ENCODE data around the gene COG8. TPM values are rescaled to one million over a fixed set of nuclear protein-coding genes. Genes with fewer than 3 reads are reported as not detected.

Gene COG8
- total and polyA plus RNA-seq, 9 donors, result 19.2 to 27.1 (median 22.4) TPM

DNA sequence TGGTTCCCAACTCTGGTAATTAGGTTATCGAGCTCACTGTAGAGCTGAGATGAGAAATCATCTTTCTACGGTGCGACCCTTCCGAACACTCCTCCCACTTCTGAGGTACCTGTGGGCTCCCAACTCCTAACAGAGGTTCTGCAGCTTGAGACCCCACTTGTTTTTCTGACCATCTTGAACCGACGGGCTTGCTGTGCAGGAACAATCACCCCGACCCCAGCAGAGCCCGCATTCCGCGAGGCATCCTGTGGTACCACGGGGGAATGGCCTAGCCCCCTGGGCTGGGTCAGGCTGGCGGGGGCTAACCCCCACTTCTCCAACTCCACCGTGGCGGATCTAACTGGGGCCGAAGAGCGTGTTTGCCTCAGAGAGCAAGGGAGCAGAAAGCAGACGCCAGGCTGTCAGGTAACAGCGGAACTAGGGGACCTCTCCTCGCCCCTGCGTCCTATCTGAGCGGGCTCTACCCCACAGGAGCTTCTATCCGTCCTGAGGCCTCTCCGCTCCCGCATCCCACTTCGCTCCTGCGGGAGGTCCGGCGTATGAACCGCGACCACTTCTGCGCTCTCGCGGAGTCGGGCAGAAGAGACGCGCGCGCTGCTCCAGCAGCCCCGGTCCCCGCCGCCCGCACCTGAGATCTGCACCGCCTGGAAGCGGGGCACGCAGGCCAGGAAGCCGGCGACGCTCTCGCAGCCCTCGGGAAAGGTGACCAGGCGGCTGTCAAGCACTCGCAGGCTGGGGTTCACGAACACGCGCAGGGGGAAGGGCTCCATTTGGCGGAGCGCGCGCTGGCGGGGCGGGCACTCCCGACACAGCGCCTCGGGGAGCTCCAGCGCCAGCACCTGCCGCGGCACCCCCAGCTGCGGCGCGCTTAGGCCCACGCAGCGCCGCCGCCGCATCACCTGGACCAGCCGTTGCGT is 9.7 kb downstream of the COG8 start:
- WGBS (ENCODE audit: insufficient coverage), result 5% methylated on average over 76 of the region's 77 CpGs
- peaks cover 54% of the 10 kb centered on the region for H3K36me3 ChIP-seq (ENCODE audit: control insufficient read depth, insufficient read depth, low read length)
- no peak for DNase-seq
- peaks cover 25% of the 10 kb centered on the region for H3K4me1 ChIP-seq (ENCODE audit: control insufficient read depth, insufficient read depth, low read length)
- H3K27me3 ChIP-seq (ENCODE audit: control insufficient read depth, insufficient read depth, low read length), result no peaks in the 10 kb centered on the region
- H3K27ac ChIP-seq (ENCODE audit: low read length), result no peak overlapping the region
- H3K9me3 ChIP-seq (replicated peaks; ENCODE audit: control insufficient read depth, low read depth, low read length), result no peaks in the 10 kb centered on the region
- H3K4me3 ChIP-seq (ENCODE audit: low read length), result peak overlapping the region; percentile 69

DNA sequence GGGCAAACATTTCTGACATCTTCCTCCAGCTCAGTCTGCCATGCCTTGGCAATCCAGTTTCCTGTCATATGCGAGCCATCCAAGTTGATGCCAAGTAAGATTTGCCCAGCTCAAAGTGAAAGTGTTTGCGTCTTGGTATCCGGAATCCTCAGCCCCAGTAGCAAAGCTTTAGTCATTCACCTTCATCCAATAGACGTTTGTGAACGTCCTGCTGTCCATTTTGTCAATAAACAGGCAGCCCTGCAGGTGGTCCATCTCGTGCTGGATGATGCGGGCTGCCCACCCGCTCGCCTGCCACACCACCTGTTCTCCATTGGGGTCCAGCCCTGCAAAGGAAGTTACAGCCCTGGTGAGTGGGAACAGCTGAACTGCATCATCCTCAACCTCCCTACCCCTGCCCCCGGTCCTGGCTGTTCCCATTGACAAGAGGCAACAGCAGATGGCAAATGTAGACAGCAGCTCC is 10.5 kb downstream of the COG8 start:
- Histone ChIP-seq H3K4me3 (ENCODE audit: low read length) (no peak overlapping the region), H3K27ac (ENCODE audit: low read length) (no peak overlapping the region), H3K4me1 (ENCODE audit: control insufficient read depth, insufficient read depth, low read length) (peaks cover 27% of the 10 kb centered on the region), H3K36me3 (ENCODE audit: control insufficient read depth, insufficient read depth, low read length) (peaks cover 54% of the 10 kb centered on the region), H3K9me3 (replicated peaks; ENCODE audit: control insufficient read depth, low read depth, low read length) (no peaks in the 10 kb centered on the region), H3K27me3 (ENCODE audit: control insufficient read depth, insufficient read depth, low read length) (no peaks in the 10 kb centered on the region)
- WGBS (ENCODE audit: insufficient coverage), result 61% methylated on average over 10 of the region's 10 CpGs
- peak; percentile 27 for DNase-seq

DNA sequence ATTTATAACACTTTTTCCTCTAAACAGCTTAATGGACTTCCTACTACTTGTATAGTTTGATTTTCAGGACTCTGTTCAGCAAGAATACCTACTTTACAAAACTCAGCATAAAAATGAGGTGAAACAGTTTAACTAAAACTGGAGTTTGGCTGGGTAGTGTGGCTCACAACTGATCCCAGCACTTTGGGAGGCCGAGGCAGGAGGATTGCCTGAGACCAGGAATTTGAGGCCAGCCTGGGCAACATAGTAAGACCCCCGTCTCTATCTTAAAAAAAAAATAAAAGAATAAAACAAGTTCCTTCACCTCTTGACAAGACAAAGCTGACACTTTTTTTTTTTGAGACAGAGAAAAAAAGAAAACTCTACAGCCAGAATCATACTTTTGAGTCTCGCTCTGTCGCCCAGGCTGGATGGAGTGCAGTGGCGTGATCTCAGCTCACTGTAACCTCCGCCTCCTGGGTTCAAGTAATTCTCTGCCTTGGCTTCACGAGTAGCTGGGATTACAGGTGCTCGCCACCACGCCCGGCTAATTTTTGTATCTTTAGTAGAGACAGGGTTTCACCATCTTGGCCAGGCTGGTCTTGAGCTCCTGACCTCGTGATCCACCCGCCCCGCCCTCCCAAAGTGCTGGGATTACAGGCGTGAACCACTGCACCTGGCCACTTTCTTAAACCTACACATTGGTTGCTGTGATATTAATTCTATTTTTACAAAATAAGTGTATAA is 11.6 kb downstream of the COG8 start:
- peaks cover 27% of the 10 kb centered on the region for H3K4me1 ChIP-seq (ENCODE audit: control insufficient read depth, insufficient read depth, low read length)
- no peak overlapping the region for H3K4me3 ChIP-seq (ENCODE audit: low read length)
- peaks cover 52% of the 10 kb centered on the region for H3K36me3 ChIP-seq (ENCODE audit: control insufficient read depth, insufficient read depth, low read length)

DNA sequence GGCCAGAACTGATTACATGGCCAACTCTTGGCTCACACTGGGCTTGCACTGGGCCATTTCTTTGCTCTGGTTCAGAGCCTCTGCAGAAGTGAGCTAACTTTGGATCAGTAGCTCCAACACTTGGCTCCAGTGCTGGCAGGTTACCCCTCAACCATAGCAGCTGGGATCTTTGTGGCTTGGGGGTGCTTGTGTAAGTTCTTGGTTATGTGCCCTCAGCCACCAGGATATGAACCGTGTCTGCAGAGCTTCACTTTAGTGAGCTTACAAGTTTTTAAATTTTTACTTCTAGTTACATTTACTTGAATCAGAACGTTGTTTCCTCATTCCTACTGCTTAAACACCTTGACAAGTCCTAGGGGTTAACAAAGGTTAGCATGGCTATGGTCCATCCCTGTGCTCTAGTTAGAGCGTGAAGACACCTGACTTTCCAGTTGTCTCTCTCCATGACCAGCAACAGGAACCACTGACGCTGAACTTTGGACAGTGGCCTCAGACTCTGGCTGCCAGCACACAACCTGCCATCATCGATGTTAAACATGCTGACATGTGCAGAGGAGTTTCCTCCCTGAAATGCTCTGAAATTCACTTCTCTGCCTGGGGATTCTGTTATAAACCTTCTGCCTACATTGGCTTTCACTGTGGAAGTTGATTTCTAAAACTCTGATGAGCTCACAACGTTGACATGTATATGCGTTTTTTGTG is 13.0 kb downstream of the COG8 start:
- DNase-seq, result no peak
- Histone ChIP-seq H3K4me3 (ENCODE audit: low read length) (no peak overlapping the region), H3K4me1 (ENCODE audit: control insufficient read depth, insufficient read depth, low read length) (peaks cover 27% of the 10 kb centered on the region), H3K27ac (ENCODE audit: low read length) (no peak overlapping the region), H3K27me3 (ENCODE audit: control insufficient read depth, insufficient read depth, low read length) (no peaks in the 10 kb centered on the region), H3K9me3 (replicated peaks; ENCODE audit: control insufficient read depth, low read depth, low read length) (no peaks in the 10 kb centered on the region), H3K36me3 (ENCODE audit: control insufficient read depth, insufficient read depth, low read length) (peaks cover 54% of the 10 kb centered on the region)
- 64% methylated on average over 4 of the region's 7 CpGs for WGBS (ENCODE audit: insufficient coverage)

More for the DNA sequence above, 11.6 kb downstream of the COG8 start:
- no peak overlapping the region for H3K27ac ChIP-seq (ENCODE audit: low read length)
- H3K27me3 ChIP-seq (ENCODE audit: control insufficient read depth, insufficient read depth, low read length), result no peaks in the 10 kb centered on the region
- H3K9me3 ChIP-seq (replicated peaks; ENCODE audit: control insufficient read depth, low read depth, low read length), result no peaks in the 10 kb centered on the region
- no peak for DNase-seq
- WGBS (ENCODE audit: insufficient coverage), result 87% methylated on average over 3 of the region's 14 CpGs

DNA sequence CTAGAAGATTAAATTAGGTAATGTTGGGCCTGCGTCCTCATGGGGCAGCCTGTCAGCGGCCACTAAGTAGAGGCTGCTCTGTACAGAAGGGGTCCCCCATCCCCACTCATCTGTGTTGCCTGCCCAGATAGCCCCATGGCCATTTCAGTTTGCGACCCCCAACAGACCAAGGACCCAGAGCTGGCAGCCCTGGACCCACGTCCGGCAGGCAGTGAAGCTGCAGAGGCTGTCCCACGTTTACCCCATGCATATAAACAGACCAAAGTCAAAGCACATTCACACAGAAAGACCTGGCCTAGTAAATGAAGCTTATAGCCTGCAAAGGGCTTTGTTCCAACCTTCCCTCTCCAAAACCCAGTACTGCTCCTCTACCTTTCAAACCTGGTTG is 13.6 kb downstream of the COG8 start:
- WGBS (ENCODE audit: insufficient coverage), result 87% methylated on average over 5 of the region's 6 CpGs
- peaks cover 23% of the 10 kb centered on the region for H3K4me1 ChIP-seq (ENCODE audit: control insufficient read depth, insufficient read depth, low read length)

DNA sequence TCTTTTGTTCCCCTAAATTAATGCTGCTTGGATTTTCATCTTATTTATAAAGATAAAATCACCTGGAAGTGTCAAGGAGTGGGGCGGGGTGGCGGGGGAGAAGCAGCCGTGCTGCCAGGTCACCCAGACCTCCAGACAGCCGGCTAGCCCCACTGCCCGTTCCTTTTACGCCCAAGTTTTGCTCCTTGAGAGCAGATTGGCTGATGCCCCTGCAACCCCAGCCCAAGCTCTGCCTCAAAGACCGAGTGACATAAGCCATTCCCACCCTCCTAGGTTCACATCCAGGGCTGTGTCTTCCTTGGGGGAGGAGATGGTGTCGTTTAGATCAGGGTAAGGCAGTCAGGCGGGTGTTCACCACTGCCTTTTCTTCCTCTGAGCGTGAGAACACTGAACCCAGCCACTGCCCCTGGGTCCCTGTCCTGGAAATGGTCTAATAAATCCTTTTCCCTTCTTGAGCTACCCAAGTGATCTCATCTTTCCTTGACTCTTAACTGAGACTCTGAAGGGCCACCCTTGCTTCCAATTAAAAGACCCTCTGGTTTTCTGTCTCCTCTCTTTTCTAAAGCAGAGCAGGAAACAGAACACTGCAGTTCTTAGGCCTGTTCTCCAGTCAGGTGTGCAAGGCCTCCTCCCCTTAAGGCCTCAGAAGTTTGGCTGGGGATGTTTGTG is 14.6 kb downstream of the COG8 start:
- Histone ChIP-seq H3K27ac (ENCODE audit: low read length) (no peak overlapping the region), H3K4me1 (ENCODE audit: control insufficient read depth, insufficient read depth, low read length) (peaks cover 21% of the 10 kb centered on the region), H3K4me3 (ENCODE audit: low read length) (no peak overlapping the region), H3K9me3 (replicated peaks; ENCODE audit: control insufficient read depth, low read depth, low read length) (no peaks in the 10 kb centered on the region), H3K36me3 (ENCODE audit: control insufficient read depth, insufficient read depth, low read length) (peaks cover 70% of the 10 kb centered on the region), H3K27me3 (ENCODE audit: control insufficient read depth, insufficient read depth, low read length) (no peaks in the 10 kb centered on the region)
- WGBS (ENCODE audit: insufficient coverage), result 80% methylated on average over 6 of the region's 10 CpGs
- DNase-seq, result no peak

More for the DNA sequence above, 13.6 kb downstream of the COG8 start:
- H3K27ac ChIP-seq (ENCODE audit: low read length), result no peak overlapping the region
- no peaks in the 10 kb centered on the region for H3K9me3 ChIP-seq (replicated peaks; ENCODE audit: control insufficient read depth, low read depth, low read length)
- H3K36me3 ChIP-seq (ENCODE audit: control insufficient read depth, insufficient read depth, low read length), result peaks cover 59% of the 10 kb centered on the region
- H3K4me3 ChIP-seq (ENCODE audit: low read length), result no peak overlapping the region
- no peak for DNase-seq
- H3K27me3 ChIP-seq (ENCODE audit: control insufficient read depth, insufficient read depth, low read length), result no peaks in the 10 kb centered on the region

DNA sequence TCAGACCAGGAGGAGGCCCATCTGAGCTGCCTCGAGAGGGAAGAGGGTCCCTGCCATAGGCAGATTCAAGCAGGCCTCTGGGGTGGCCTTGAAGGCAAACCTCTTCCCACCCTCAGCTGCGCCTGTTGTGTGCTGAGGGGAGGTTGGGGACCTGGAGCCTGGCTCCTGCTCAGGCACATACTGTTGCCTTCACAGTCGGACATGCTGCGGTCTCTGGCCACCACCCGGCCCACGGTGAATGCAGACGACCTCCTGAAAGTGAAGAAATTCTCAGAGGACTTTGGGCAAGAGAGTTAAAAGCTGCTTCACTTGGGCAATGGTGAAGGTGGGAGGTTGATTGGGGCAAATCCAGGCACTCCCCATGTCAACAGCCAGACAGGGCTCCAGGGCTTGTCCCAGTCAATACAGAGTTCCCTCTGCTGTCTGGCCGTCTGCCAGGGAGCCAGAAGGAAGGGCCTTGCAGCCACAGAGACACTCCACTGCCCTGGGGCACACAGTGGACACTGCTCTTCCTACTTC is 15.3 kb downstream of the COG8 start:
- no peak overlapping the region for H3K4me3 ChIP-seq (ENCODE audit: low read length)
- H3K9me3 ChIP-seq (replicated peaks; ENCODE audit: control insufficient read depth, low read depth, low read length), result no peaks in the 10 kb centered on the region
- DNase-seq, result peak; percentile 56
- 71% methylated on average over 5 of the region's 8 CpGs for WGBS (ENCODE audit: insufficient coverage)
- H3K27ac ChIP-seq (ENCODE audit: low read length), result no peak overlapping the region
- no peaks in the 10 kb centered on the region for H3K27me3 ChIP-seq (ENCODE audit: control insufficient read depth, insufficient read depth, low read length)
- peaks cover 14% of the 10 kb centered on the region for H3K4me1 ChIP-seq (ENCODE audit: control insufficient read depth, insufficient read depth, low read length)
- peaks cover 76% of the 10 kb centered on the region for H3K36me3 ChIP-seq (ENCODE audit: control insufficient read depth, insufficient read depth, low read length)

DNA sequence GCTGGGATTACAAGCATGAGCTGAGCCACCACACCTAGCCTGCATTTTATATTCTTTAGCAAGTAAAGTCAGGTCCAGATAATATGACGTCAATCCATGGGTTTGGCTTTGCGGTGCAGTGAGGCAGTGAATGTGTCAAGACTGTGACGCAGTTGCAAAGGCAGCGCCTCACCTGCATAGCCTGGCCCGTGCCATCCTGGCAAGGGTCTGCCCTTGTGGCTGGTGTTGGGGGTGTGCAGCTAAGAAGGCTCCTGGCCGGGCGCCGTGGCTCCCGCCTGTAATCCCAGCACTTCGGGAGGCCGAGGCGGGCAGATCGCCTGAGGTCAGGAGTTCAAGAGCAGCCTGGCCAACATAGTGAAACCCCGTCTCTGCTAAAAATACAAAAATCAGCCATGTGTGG is 15.9 kb downstream of the COG8 start:
- H3K4me1 ChIP-seq (ENCODE audit: control insufficient read depth, insufficient read depth, low read length), result peaks cover 8% of the 10 kb centered on the region
- H3K9me3 ChIP-seq (replicated peaks; ENCODE audit: control insufficient read depth, low read depth, low read length), result no peaks in the 10 kb centered on the region
- 86% methylated on average over 8 of the region's 14 CpGs for WGBS (ENCODE audit: insufficient coverage)
- no peak for DNase-seq
- H3K27ac ChIP-seq (ENCODE audit: low read length), result no peak overlapping the region
- no peak overlapping the region for H3K4me3 ChIP-seq (ENCODE audit: low read length)
- H3K36me3 ChIP-seq (ENCODE audit: control insufficient read depth, insufficient read depth, low read length), result peaks cover 78% of the 10 kb centered on the region
- no peaks in the 10 kb centered on the region for H3K27me3 ChIP-seq (ENCODE audit: control insufficient read depth, insufficient read depth, low read length)

DNA sequence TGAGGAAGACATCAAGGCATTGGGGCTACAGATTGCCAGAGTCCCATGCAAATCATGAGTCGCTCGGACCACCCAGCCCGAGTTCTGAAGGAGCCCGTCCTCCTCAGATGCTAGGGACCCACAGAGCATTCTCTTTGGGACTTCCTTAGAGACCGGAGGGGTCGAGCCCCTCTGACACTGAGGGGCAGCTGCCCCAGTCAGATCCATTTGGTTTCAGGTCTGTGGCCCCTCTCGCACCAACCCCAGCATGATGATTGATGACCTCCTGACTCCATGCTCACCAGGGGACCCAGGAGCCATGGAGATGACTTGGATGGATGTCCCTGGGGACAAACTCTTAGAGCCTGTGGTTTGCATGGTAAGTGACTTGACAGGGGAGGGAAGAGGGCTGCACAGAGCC is 17.0 kb downstream of the COG8 start:
- 89% methylated on average over 6 of the region's 7 CpGs for WGBS (ENCODE audit: insufficient coverage)
- H3K4me1 ChIP-seq (ENCODE audit: control insufficient read depth, insufficient read depth, low read length), result peaks cover 5% of the 10 kb centered on the region
- peaks cover 79% of the 10 kb centered on the region for H3K36me3 ChIP-seq (ENCODE audit: control insufficient read depth, insufficient read depth, low read length)
- H3K9me3 ChIP-seq (replicated peaks; ENCODE audit: control insufficient read depth, low read depth, low read length), result no peaks in the 10 kb centered on the region
- no peak for DNase-seq
- H3K27me3 ChIP-seq (ENCODE audit: control insufficient read depth, insufficient read depth, low read length), result no peaks in the 10 kb centered on the region
- no peak overlapping the region for H3K4me3 ChIP-seq (ENCODE audit: low read length)
- no peak overlapping the region for H3K27ac ChIP-seq (ENCODE audit: low read length)
